AG08396 (cell line): ENCODE data around the gene SELENOT.
"Not testable (repeated sequence)": the region's sequence is repeated elsewhere in the genome, so short reads cannot be mapped to it uniquely, and the experiment has no call there.

Experiments
- DNase-seq: peaks from one replicate; pipeline ENCODE4 v3.0.0; 2012; ENCODE audit warnings: low spot score, mixed read lengths

The SELENOT gene

DNA sequence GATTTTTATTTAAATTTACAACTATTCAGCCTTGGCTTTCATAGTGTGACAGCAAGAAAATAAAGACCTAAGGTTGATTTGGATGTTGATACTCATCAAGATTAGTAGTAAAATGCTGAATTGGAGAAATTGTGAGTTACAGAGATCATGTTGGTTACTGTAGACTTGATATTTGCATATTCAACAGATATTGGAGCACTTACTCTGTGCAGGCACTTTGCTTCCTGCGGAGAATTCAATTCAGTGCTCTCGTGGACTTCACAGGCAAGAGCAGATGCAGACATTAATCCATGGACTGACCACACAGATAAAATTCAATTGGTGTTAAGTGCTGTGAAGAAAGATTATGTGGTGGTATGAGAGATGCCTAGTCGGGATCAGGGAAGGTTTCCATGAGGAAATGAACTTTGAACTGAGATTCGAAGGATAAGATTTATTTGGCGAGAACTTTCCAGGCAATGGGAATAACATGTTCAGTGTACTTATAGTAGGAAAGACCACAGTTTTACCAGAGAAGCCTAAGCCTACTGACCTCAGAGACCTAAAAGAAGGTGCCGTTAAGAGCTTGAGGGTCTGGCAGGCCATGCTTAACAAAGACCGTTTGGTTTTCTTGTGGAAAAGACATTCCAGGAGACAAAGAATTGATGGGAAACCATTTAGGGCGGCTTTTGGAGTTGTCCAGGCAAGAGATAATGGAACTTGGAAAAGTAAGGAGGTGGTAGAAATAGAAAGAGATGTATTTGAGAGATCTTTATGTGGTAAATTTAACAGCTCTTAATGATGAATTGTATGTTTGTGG, 4.3 kb downstream of the SELENOT start:
- no peak for DNase-seq

DNA sequence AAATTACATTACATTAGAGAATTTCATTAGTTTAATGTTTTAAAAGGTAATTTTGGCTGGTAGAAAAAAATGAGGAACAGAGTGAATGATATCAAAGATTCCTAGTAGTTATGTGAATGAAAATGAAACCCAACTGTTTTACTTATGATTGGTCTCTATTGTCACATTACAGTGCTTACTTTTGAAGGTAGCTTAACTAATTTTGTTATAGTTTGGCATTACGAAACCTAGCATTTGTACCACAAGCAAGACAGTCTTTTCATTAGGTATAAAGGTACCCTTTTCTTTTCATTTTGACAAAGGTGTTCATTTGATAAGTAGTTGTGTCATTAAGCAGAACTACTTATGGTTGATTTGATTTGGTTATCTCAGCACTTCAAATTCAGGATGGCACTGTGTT, 6.9 kb downstream of the SELENOT start:
- DNase-seq = no peak

DNA sequence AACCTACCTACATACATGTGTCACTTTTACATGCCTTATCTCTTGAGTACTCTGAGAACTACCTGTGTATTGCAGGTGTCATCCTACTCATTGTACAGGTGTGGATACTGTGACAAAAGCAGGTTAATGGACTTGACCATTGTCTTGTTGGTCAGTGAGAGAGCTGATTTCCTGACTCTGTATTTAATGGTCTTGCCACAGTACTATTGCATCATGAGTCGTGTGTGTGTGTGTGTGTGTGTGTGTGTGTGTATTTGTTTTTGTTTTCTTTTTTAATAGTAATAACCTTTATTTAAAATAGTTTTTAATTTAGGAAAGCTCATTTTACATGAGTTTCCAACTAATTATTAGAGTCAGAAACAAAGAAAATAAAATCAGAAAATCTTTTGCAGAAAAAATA, 7.7 kb downstream of the SELENOT start:
- no peak for DNase-seq

DNA sequence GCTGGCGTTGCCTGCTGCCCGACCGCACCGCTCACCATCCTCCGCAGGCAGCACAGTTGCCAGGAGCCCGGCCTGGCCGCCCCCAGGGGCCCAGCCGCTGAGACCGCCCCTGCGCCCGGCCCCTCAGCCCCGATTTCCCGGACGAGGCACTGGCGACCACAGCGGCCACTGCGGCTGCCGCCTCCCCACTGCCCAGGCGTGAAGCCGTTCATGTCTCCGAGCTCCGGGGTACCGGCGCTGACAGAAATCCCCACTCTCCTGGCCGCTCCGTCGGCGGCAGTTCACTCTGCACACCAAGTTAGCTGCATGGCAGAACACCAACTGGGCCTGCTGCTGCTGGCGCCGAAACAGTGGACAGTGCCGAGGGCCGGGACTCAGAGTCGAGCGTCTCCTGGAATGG, 8.5 kb downstream of the SELENOT start:
- no peak for DNase-seq

DNA sequence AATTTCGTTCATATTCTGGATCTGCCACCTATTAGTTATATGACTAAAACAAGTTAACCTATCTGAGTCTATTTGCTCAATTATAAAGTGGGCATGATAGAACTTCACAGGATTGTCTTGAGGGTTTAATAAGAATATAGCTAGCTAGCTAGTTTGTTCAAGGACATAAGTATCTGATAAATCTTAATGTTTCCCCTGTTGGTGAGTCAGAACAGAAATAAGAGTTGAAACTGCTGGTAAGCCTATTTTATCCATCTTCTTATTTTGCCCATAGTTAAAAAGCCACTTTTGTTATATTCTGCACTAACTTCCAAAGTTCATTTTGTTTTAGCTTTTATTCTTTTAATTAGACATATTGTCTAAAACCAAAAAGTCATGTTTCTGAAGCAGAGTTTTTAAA, 9.4 kb downstream of the SELENOT start:
- DNase-seq = no peak

DNA sequence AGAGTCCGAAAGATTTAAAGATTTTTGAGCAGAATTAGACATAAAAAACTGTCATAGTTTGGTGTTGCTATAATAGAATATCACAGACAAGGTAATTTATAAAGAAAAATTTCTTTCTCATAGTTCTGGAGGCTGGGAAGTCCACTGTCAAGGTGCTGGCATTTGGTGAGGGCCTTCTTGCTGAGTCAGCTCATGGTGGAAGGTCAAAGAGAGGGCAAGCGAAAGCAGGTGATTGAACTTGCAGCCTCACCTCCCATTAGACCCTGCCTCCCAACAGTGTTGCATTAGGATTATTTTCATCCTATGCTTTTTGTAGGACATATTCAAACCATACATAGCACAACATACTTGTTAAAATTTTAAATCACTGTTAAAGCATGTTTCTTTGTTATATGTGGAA, 9.9 kb downstream of the SELENOT start:
- DNase-seq = no peak

DNA sequence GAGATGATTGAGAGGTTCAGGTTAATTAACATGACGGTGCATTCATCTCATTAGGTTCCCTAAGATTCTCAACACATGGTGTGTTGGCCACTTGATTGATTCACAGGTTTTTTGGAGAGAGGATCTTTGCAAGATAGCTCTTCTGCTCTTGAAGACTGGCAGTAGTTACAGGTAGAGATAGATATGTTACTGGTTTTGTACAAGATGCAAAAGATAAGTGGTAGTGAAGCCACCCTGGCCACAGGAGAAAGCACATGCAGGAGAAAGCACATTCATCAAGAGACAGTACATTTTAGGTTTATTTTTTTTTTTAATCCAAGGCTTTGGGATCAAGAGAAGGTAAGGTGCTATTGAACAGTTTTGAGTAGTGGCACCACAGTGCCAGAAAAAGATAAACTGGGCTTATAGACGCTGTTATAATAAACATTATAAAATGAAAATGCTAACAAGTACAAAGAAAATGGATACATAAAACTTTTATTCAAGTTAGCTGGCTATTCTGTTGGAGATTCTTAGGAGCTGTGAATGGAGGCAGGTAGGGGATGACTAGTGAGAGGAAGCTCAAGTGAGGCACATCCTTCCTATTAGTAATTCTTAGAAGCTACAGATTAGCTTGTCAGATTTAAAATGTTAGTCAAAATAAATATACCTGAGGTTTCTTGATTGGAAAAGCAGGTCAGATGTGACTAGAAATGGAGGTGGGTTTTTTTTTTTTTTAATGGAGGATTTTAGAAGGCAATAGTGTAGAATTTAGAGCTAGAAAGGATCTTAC, 10.8 kb downstream of the SELENOT start:
- DNase-seq = no peak

DNA sequence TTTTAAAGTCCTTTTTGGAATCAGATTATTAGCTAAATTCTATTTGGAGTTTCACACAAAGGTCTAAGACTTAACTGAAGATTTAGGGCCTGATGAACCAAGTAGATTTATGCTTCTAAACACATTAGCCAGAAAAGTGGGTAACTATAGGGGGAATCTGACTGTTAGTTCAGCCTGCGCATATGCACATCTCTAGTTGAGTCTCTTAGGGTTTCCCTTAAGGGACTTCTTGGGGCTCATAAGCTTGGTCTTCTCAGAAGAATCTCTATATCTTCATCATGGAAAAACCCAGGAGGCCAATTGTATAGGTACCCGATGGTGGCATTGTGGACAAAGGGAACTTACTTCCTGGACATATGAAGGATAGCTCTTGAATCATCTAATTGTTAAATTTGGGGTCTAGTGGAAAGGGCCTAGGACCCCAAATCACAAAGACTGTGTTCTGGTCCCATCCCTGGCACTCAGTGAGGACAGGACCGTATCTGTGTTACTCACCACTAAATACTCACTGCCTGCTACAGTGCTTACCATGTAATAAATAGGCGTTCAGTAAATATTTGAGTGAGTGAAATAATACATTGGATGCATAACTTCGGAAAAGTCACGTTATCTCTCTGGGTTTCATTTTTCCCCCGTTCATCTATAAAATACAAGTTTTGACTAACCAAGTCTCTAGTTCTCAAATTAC, 17.0 kb downstream of the SELENOT start:
- no peak for DNase-seq

DNA sequence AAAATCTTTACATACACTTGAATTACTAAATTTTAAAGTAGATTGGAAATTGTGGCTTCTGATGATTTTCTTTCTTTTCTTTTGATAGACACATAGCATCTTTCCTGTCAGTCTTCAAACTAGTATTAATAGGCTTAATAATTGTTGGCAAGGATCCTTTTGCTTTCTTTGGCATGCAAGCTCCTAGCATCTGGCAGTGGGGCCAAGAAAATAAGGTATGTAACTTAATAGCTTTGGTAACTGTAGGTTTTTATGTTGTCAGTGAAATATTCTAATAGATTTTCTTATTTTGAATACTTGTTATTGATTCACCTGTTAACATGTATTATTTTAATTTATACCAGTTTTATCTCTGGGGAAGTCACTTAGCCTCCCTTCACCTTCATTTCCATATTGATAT, 19.8 kb downstream of the SELENOT start:
- DNase-seq = not testable (repeated sequence)

DNA sequence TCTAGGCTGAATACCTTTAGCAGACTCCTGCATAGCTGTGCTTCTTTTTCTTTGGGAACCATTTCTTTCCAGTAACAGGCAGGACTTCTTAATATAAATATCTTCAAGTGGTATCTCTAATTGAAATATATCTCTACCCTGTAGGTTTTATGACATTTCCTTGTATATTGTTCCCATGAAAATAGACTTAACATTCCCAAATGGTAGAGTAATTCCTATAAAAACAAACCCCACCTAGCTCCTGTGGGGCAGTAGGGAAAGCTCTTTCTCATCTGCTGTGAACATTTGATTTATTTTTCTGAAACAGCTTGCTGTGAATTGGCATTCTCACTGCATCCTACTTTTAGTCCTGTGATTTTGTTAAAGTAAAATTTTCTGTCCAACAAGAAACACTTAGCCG, 20.8 kb downstream of the SELENOT start:
- no peak for DNase-seq

DNA sequence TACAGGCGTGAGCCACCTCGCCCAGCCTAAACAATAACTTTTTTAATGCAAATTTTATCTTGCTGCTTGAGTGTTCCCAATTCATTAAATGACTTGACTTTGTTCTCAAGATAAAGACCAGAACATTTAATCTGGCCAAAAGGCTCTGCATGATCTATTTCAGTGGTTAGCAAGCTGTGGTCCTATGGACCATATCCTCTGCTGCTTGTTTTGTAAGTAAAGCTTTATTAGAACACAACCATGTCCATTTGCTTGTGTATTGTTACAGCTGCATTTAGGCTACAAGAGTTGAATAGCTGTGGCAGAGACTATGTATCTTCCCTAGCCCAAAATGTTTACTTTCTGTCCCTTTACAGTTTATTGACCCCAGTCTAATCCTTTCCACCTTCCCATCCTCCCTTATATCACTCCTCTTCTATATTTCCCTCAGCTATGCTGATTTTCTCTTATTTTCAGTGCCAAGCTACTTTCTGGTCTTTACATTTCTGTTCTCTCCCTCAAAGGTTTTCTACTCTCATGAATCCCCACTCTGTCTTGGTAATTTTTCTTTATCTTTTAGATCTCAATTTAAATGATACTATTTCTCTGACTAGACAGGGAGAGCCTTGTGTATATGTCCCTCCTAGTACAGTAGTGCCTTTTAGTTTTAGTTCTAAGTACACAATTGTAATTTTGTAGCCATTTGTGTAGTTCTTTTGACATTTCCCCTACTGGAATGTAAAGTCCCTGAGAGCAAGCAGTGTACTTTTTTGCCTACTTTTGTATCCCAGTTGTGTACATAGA, 23.2 kb downstream of the SELENOT start:
- DNase-seq = no peak

DNA sequence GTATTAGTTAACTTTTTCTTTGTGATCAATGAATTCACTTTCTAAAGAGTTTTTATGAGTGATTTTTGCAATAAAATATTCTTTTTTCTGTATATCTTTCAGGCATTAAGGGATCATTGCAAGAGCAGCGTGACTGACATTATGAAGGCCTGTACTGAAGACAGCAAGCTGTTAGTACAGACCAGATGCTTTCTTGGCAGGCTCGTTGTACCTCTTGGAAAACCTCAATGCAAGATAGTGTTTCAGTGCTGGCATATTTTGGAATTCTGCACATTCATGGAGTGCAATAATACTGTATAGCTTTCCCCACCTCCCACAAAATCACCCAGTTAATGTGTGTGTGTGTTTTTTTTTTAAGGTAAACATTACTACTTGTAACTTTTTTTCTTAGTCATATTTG, 24.4 kb downstream of the SELENOT start:
- DNase-seq = no peak

DNA sequence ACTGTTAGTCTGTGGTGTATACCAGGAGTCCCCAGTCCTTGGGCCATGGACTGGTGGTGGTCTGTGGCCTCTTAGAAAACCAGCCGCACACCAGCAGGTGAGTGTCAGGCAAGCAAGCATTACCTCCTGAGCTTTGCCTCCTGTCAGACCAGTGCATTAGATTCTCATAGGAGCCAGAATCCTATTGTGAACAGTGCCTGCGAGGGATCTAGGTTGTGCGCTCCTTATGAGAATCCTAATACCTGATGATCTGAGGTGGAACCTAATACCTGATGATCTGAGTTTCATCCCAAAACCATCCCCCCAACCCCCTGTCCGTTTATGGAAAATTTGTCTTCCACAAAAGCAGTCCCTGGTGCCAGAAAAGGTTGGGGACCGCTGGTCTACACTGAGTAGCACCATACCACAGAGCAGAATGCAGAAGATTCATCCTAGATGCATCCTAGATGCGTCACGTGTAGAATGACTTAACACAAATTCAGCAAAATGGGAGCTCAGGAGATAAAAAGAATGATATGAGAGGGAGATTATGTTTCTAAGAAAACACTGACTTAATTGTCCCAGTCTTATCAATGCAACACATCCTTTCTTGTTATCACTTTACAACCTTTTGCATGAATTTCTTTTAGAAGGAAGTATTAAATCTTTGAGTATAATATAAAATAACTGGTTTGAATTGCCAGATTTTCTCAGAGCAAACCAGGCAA, 28.5 kb downstream of the SELENOT start:
- DNase-seq = no peak

DNA sequence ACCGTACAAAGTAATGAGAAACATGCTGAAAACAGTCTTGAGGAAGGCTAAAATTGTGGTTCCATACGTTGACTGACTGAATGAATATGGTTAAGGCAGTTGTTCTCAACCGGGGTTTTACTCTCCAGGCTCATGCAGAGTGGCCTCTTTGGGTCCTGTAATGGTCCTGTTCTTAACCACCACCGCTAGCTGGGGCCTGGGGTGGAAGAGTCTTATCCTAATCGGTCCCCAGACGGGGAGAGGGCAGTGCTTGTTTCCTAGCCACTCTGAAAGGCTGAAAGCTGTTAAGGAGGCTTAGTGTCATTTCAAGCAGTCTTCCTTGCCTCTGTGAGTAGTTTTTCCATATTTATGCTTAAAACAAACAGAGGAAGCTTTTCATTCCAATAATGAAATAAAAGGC, 32.0 kb downstream of the SELENOT start:
- DNase-seq = no peak

DNA sequence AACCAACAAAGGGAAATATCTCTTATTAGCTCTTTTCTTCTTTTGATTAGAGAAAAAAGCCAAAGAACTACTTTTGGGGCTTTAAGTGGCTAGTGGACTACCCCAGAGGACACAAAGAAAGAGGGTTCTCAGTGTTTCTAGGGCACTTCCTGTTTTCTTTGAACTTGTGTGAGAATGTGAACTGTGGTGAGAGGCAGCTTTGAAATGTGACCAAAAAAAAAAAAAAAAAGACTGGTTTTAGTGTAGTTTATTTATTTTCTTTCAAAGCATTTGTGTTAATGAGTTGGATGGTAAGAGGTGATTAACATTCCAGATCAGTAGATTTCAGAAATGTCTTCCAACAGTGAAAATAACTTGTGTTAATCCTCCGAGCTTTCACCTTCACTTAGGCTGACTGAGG, 32.4 kb downstream of the SELENOT start:
- no peak for DNase-seq

DNA sequence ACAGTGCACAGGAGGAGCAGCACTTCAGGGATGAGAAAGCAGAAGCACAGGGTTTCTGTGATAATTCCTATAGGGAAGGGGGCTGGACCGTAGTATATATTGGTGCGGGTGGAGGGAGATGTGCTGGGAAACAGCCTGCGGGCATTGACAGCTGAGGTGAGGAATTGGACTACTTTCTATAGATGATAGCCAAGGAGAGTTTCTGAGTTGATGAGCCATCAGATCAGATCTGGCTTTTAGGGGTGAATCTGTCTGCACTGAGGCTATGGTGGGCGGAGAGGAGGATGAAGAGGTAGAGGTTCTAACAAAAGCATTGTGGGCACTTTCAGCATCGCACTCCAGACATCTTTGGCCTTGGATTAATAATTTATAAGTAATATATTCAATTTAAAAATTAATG, 33.1 kb downstream of the SELENOT start:
- no peak for DNase-seq

DNA sequence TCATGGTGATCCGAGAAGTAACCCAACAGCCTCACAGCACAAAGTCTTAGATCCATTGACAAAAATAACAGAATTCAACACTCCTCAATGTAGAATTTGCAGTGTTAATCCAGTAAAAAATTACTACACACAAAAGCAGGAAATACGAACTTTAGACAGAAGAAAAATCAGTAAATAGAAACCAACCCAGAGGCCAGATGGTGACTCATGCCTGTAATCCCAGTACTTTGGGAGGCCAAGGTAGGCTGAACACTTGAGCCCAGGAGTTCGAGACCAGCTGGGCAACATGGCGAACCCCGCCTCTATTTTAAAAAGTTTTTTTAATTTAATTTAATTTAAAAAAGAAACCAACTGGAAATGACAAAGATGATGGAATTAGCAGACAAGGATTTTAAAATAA, 36.1 kb downstream of the SELENOT start:
- DNase-seq = no peak

DNA sequence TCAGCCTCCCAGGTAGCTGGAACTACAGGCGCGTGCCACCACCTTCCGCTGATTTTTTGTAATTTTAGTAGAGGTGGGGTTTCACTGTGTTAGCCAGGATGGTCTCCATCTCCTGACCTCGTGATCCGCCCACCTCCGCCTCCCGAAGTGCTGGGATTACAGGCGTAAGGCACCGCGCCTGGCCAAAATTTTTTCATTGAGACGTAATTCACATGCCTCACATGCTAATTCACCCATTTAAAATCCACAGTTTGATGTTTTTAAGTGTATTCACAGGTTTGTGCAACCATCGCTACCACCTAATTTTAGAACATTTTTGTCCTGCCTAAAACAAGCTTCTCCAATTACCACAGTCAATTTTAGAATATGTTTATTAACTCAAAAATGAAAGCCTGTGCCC, 37.1 kb downstream of the SELENOT start:
- no peak for DNase-seq

DNA sequence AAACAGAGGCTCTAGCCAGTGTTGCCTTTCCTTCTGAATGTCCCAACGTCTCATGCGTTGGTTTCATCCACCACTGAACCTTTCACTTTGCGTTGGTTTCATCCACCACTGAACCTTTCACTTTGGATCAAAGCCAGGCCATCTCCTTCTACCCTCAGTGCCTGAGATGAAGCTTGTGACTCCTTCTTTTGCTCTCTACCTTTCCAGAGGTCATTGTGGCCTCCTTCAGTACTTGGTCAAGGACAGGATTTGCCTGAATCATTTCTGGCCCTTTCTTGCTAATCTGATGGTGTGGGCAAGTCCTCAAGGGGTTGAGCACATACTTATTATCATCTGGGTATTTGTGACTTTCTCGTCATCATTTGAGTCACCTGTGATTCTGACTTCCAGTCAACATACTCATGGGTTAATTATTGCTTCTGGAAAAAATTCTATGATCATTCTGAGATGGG, 50.0 kb downstream of the SELENOT start:
- DNase-seq = no peak

DNA sequence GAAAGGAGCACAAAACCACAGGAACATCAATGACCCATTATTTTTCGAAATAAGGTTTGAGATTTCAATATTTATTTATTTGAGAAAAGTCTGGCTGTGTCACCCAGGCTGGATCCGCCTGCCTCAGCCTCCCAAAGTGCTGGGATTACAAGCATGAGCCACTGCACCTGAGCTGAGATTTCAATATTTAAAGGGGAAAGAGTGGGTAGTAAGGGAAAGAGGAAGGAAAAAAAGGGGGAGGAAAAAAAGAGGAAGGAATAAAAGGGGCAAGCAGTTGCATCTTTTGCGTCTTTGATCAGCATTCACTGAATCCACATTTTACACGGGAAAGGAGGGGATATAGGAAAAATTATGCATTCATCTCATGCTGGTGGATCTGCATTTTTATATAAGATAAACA, 53.2 kb downstream of the SELENOT start:
- no peak for DNase-seq

DNA sequence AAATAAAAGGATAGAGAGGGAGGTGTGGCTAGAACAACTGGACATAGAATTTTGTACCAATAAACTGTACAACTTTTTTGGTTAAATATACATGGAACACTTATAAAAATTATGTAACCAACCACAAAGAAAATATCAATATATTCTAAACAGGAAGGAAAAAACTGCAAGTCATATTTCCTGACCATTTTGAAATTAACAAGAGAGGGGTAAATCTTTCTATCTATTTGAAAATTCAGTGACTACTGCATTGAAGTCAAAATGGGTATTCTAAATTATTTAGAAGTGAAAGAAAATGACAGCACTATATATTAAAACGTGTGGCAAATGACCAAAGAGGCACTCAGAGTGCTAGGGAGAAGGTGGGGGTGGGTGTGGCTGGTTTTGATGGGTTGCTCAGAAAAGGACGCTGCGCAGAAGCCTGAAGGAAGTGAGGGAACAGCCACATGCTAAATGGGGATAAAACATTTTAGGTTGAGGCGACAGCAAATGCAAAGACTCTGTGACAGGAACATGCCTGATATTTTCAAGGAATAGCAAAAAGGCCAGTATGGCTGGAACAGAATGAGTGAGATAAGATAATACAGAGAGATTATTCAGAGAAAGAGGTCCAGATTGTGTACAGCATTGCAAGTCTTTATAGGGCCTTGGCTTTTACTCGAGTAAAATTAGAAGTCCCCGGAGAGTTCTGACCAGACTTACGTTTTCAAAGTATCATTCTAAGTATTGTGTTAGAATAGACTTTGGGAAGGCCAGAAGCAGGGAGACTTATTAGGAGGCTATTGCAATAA, 59.5 kb downstream of the SELENOT start:
- DNase-seq = no peak
